Right lobe of liver (tissue), 6 donors: Measurements from ENCODE around the gene SORL1-AS1.

Experiments
- ATAC-seq, 4 donors: fragments of 200-7000 bp; cut with Tn5 transposase; one replicate each; pipeline ENCODE4 v1.9.1; 2020; ENCODE audit warnings: mild to moderate bottlenecking in 4 of 4, moderate library complexity in 4 of 4
- DNase-seq, 3 donors: peaks; one replicate each; pipeline ENCODE4 v3.0.0-alpha.2; 2020
- H3K27ac ChIP-seq, 3 donors: fragments of 200-600 bp; one replicate each; pipeline ENCODE4 v1.8.0; 2022
- H3K27me3 ChIP-seq, 2 donors: fragments of 200-600 bp; one replicate each; pipeline ENCODE4 v1.8.0; 2022
- H3K36me3 ChIP-seq, 4 donors: fragments of 200-600 bp; sonication (generic) in 1 of 4; one replicate each; pipeline versions ENCODE4 v1.5.1 to v1.8.0; 2017 to 2022; ENCODE audit warnings: control low read depth in 1 of 4
- H3K4me1 ChIP-seq, 4 donors: fragments of 200-600 bp; sonication (generic) in 1 of 4; one replicate each; pipeline versions ENCODE4 v1.5.1 to v1.8.0; 2017 to 2022; ENCODE audit warnings: control low read depth in 1 of 4
- H3K4me3 ChIP-seq, 3 donors: fragments of 200-600 bp; one replicate each; pipeline ENCODE4 v1.8.0; 2022
- H3K9me3 ChIP-seq, 4 donors: fragments of 200-600 bp; sonication (generic) in 1 of 4; one replicate each; pipeline versions ENCODE4 v1.5.1 to v1.8.0; 2017 to 2022; ENCODE audit warnings: control low read depth in 1 of 4
- POLR2A ChIP-seq: fragments of 450-650 bp; IDR thresholded peaks from one replicate; pipeline ENCODE4 v1.6.1; 2017; ENCODE audit warnings: antibody characterized with exemption, mild to moderate bottlenecking
- WGBS: methylation state at CpG from one replicate; pipeline ENCODE4 v1.1.6; 2018; ENCODE audit warnings: low coverage, low lambda C conversion rate; ENCODE audit not compliant: insufficient coverage; ENCODE audit errors: missing lambda C conversion rate; 5-methylcytosine and 5-hydroxymethylcytosine counted together
- intact Hi-C, 2 donors: fragments of 100-400 bp; cut with DNase I; formaldehyde crosslinking; loops; one replicate each; pipeline versions ENCODE4 v1.11.2 to v1.14.1; 2022
- TF ChIP-seq, protein P1 (sequence below), 4 donors: fragments of 200-600 bp in 3 of 4; fragments of 450-650 bp in 1 of 4; IDR thresholded peaks; one replicate each; pipeline versions ENCODE4 v1.5.1 to v1.8.0; 2016 to 2022; ENCODE audit warnings: antibody characterized with exemption in 4 of 4, mild to moderate bottlenecking in 2 of 4
- donor health status: DM: no; HTN: yes; CAD: no.
- donor health status: DM: no; HTN: no; CAD: no.
- donor health status: DM: no; HTN: no; CAD: no.
- donor health status: DM: no; HTN: yes; CAD: no.
- donor health status: DM: no; HTN: yes; CAD: no.

Gene SORL1-AS1

DNA sequence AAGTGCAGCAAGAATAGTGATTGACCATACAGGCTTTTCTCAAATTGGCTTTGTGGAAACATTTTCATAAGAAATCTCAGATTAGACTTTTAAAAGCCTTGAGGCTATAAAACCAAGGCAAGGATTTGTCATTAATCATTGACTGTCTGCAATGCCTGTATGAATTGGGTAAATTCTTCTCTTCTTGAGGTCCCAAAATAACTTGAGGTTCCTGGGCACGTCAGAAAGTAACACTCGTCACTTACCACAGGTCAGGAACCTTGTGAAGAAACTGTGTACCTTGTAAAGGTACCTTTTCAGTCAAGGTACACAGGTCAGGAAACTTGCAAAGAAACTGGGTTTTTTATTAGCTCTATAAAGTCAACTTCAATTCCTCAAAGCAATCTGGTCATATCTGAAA lies 43.9 kb downstream of the SORL1-AS1 start:
- WGBS: 77% methylated on average over 2 of the region's 2 CpGs
- Histone ChIP-seq H3K27ac (no peak overlapping the region), H3K36me3 (no peaks in the 10 kb centered on the region), H3K4me3 (no peak overlapping the region), H3K4me1 (peaks cover 0 to 4% (median 0%) of the 10 kb centered on the region in 4 donors), H3K9me3 (no peaks in the 10 kb centered on the region), H3K27me3 (no peaks in the 10 kb centered on the region)
- DNase-seq (no peak), ATAC-seq (no peak)
- intact Hi-C loops: no loop called here
- TF ChIP-seq, protein P1, sequence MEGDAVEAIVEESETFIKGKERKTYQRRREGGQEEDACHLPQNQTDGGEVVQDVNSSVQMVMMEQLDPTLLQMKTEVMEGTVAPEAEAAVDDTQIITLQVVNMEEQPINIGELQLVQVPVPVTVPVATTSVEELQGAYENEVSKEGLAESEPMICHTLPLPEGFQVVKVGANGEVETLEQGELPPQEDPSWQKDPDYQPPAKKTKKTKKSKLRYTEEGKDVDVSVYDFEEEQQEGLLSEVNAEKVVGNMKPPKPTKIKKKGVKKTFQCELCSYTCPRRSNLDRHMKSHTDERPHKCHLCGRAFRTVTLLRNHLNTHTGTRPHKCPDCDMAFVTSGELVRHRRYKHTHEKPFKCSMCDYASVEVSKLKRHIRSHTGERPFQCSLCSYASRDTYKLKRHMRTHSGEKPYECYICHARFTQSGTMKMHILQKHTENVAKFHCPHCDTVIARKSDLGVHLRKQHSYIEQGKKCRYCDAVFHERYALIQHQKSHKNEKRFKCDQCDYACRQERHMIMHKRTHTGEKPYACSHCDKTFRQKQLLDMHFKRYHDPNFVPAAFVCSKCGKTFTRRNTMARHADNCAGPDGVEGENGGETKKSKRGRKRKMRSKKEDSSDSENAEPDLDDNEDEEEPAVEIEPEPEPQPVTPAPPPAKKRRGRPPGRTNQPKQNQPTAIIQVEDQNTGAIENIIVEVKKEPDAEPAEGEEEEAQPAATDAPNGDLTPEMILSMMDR (IDR thresholded peaks at IDR 0.05): no peak
- TF ChIP-seq POLR2A: no peak

DNA sequence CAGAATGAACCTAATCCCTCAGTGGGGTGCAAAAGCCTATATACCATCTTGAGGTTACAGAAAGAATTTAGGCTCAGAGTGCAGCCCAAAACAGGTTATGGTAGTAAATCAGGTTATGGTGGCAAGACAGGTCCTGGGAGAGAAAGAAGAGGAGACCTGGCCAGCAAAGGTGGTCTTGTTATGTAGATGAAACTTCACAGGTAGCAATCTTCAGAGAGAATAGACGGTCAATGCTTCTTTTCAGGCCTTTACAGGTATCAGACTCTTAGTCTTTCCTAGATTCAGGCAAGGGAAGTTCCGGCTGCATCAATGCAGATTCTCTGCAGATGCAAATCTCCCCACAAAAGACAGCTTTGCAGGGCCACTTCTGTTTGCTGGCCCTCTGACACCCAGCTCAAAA lies 46.5 kb downstream of the SORL1-AS1 start:
- no peaks in the 10 kb centered on the region for H3K36me3 ChIP-seq
- no peak overlapping the region for H3K4me3 ChIP-seq
- H3K27me3 ChIP-seq: no peaks in the 10 kb centered on the region
- TF ChIP-seq POLR2A: no peak
- TF ChIP-seq, protein P1 (IDR thresholded peaks at IDR 0.05): no peak
- DNase-seq: no peak
- WGBS: 100% methylated on average over 1 of the region's 2 CpGs
- H3K9me3 ChIP-seq: no peaks in the 10 kb centered on the region
- no peaks in the 10 kb centered on the region for H3K4me1 ChIP-seq
- no peak overlapping the region for H3K27ac ChIP-seq
- ATAC-seq: no peak
- intact Hi-C loops: no loop called here

DNA sequence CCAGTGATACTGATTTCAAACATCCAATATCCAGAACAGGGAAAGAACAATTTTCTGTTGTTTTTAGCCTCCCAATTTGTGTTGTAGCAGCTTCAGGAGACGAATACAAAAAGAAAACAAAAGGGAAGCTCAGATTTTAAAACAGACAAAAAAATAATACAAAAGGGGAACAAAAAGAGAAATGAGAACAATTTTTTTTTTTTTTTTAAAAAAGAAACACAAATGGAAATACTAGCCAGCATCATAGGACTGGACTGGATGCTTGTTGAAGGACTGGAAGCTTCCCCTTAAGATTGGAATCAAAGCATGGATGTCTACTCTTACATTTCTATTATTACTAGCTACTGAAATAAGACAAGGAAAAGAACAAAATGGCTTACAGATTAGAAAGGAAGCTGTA lies 47.1 kb downstream of the SORL1-AS1 start:
- no peak for TF ChIP-seq POLR2A
- TF ChIP-seq, protein P1 (IDR thresholded peaks at IDR 0.05): no peak
- Histone ChIP-seq H3K9me3 (no peaks in the 10 kb centered on the region), H3K27ac (no peak overlapping the region), H3K4me3 (no peak overlapping the region), H3K27me3 (no peaks in the 10 kb centered on the region), H3K4me1 (no peaks in the 10 kb centered on the region), H3K36me3 (no peaks in the 10 kb centered on the region)
- intact Hi-C loops: no loop called here
- WGBS: 75% methylated on average over 1 of the region's 1 CpG
- ATAC-seq (no peak), DNase-seq (no peak)

DNA sequence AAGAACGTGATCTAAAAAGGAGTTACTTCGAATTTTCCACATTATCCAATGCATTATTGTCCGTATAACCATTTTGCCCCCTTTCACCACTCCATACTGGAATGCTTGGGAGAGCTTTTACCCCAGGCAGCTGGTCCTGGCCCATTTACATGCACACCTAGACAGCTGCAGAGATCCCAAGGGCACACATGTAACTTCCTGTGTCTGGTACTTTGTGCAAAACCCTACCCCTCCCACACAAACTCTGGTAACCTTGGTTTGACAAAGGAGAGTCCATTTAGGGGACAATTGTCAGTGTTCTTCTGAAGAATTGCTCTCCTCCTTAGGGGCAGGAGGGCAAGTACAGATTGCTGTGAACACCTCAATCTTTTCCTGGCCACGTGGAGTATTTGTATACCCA lies 58.0 kb downstream of the SORL1-AS1 start:
- Histone ChIP-seq H3K27me3 (no peaks in the 10 kb centered on the region), H3K27ac (no peak overlapping the region), H3K4me1 (no peaks in the 10 kb centered on the region), H3K9me3 (no peaks in the 10 kb centered on the region), H3K36me3 (no peaks in the 10 kb centered on the region), H3K4me3 (no peak overlapping the region)
- WGBS: 37% methylated on average over 4 of the region's 4 CpGs
- intact Hi-C loops: no loop called here
- TF ChIP-seq POLR2A: no peak
- TF ChIP-seq, protein P1 (IDR thresholded peaks at IDR 0.05): no peak
- ATAC-seq (no peak), DNase-seq (no peak)

DNA sequence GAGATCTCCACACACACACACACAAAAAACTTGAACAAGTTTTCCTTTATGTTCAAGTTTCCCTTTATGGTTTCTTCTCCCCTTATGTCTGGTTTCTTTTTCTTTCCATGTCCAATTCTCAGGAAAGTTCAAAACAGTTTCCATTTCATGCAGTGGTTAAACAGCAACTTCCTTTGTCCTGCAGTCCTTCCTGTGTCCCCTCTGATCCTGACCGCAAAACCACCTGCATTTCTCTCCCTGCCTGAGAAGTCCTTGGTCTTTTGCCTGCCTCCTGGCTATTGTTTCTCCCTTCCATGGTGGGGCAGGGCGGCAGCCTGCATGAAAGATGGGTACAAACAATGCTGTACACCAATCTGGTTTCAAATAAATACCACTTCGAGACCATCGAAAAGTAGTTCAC lies 58.9 kb downstream of the SORL1-AS1 start:
- TF ChIP-seq, protein P1 (IDR thresholded peaks at IDR 0.05): no peak
- no peak for TF ChIP-seq POLR2A
- Histone ChIP-seq H3K9me3 (no peaks in the 10 kb centered on the region), H3K4me1 (no peaks in the 10 kb centered on the region), H3K27ac (no peak overlapping the region), H3K27me3 (no peaks in the 10 kb centered on the region), H3K36me3 (no peaks in the 10 kb centered on the region), H3K4me3 (no peak overlapping the region)
- ATAC-seq: no peak
- intact Hi-C loops: no loop called here
- 83% methylated on average over 4 of the region's 4 CpGs for WGBS
- no peak for DNase-seq
